Mesothelial cell of epicardium (in vitro differentiated cells): ENCODE measurements around the gene MAP3K9. TPM values are rescaled to one million over a fixed set of nuclear protein-coding genes. Genes with fewer than 3 reads are reported as not detected.

Experiments
- DNase-seq, 2 experiments: peaks; one replicate each; pipeline ENCODE4 v3.0.0; 2021; ENCODE audit warnings: low spot score in 2 of 2; ENCODE audit not compliant: unreplicated experiment in 2 of 2
- H3K27ac Mint-ChIP-seq: 2 replicates; pipeline ENCODE4 v1.8.0; 2021; ENCODE audit warnings: mixed read lengths
- H3K27me3 Mint-ChIP-seq: 2 replicates; pipeline ENCODE4 v1.8.0; 2021; ENCODE audit warnings: low read depth, mixed read lengths
- H3K36me3 Mint-ChIP-seq: 2 replicates; pipeline ENCODE4 v1.8.0; 2021; ENCODE audit warnings: mixed read lengths
- H3K4me1 Mint-ChIP-seq: 2 replicates; pipeline ENCODE4 v1.8.0; 2021; ENCODE audit warnings: mixed read lengths
- H3K4me3 Mint-ChIP-seq: 2 replicates; pipeline ENCODE4 v1.8.0; 2021; ENCODE audit warnings: mild to moderate bottlenecking, moderate library complexity, mixed read lengths
- H3K9me3 Mint-ChIP-seq: 2 replicates; pipeline ENCODE4 v1.8.0; 2021; ENCODE audit warnings: mixed read lengths
- total RNA-seq: library from RNA; stranded (reverse); gene quantifications from 3 replicates; pipeline ENCODE4 v1.2.1, GENCODE V29; 2021
- TF ChIP-seq, protein P1 (sequence below): fragments of 200-600 bp; sonication (generic); IDR thresholded peaks from one replicate; pipeline ENCODE4 v1.5.0; 2021; ENCODE audit warnings: antibody characterized with exemption; ENCODE audit not compliant: unreplicated experiment

Gene MAP3K9
- total RNA-seq, 1 donor from 2014 or later: 9.5 TPM

GRCh38 chr14:70789961-70790360 is 19.4 kb downstream of the MAP3K9 start:
- Mint-ChIP-seq H3K9me3 (no peaks in the 10 kb centered on the region), H3K27ac (no peak overlapping the region), H3K4me1 (peaks cover 7% of the 10 kb centered on the region), H3K27me3 (no peaks in the 10 kb centered on the region), H3K4me3 (no peak overlapping the region), H3K36me3 (peaks cover 4% of the 10 kb centered on the region)
- TF ChIP-seq, protein P1, sequence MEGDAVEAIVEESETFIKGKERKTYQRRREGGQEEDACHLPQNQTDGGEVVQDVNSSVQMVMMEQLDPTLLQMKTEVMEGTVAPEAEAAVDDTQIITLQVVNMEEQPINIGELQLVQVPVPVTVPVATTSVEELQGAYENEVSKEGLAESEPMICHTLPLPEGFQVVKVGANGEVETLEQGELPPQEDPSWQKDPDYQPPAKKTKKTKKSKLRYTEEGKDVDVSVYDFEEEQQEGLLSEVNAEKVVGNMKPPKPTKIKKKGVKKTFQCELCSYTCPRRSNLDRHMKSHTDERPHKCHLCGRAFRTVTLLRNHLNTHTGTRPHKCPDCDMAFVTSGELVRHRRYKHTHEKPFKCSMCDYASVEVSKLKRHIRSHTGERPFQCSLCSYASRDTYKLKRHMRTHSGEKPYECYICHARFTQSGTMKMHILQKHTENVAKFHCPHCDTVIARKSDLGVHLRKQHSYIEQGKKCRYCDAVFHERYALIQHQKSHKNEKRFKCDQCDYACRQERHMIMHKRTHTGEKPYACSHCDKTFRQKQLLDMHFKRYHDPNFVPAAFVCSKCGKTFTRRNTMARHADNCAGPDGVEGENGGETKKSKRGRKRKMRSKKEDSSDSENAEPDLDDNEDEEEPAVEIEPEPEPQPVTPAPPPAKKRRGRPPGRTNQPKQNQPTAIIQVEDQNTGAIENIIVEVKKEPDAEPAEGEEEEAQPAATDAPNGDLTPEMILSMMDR: no peak
- DNase-seq: no peak

DNA sequence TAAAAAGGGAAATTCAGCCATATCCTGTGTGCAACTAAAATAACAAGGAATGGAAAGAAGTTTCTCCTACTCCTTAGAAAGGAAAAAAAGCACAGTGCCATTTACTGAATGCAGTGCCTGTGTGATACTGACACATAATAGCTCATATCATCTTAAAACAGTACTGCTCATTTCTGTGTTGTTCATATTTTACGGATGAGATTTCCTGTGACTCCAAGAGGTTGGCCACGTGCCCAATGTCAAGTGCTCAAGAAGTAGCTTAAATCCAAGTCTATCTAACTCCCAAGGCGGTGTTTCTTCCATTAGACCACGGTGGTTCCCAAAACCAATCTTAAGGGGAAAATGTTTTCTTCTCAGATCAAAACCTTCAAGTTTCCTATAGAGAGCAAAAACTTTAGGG is 20.0 kb downstream of the MAP3K9 start:
- DNase-seq: no peak
- TF ChIP-seq, protein P1: no peak
- Mint-ChIP-seq H3K9me3 (no peaks in the 10 kb centered on the region), H3K27ac (no peak overlapping the region), H3K27me3 (no peaks in the 10 kb centered on the region), H3K4me1 (peaks cover 7% of the 10 kb centered on the region), H3K4me3 (no peak overlapping the region), H3K36me3 (peaks cover 4% of the 10 kb centered on the region)

- TF ChIP-seq, protein P1: no peak
- peaks cover 4% of the 10 kb centered on the region for H3K36me3 Mint-ChIP-seq
- no peak overlapping the region for H3K27ac Mint-ChIP-seq
- no peak overlapping the region for H3K4me3 Mint-ChIP-seq
- no peaks in the 10 kb centered on the region for H3K9me3 Mint-ChIP-seq
- H3K4me1 Mint-ChIP-seq: peaks cover 7% of the 10 kb centered on the region
- H3K27me3 Mint-ChIP-seq: no peaks in the 10 kb centered on the region
- no peak for DNase-seq
These were observed 20.4 kb downstream of the MAP3K9 start for GRCh38 chr14:70788898-70789297.

DNA sequence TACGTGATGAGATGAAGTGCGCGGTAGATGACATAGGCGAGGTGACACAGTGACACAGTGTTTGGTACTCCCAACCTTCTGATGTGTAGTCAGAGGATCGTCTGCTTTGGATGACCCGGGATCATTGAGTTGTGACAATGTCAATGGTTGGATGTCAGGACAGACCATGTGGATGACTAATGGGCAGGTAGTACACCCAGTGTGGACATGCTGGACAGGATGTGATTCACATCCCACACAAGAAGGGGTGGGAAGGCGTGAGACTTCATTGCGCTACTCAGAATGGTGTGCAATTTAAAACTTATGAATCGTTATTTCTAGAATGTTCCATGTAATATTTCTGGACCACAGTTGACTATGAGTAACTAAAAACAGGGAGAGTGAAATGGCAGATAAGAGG is 23.8 kb downstream of the MAP3K9 start:
- no peak overlapping the region for H3K27ac Mint-ChIP-seq
- no peak overlapping the region for H3K4me3 Mint-ChIP-seq
- TF ChIP-seq, protein P1: no peak
- H3K9me3 Mint-ChIP-seq: no peaks in the 10 kb centered on the region
- peaks cover 7% of the 10 kb centered on the region for H3K4me1 Mint-ChIP-seq
- no peaks in the 10 kb centered on the region for H3K27me3 Mint-ChIP-seq
- peaks cover 4% of the 10 kb centered on the region for H3K36me3 Mint-ChIP-seq
- no peak for DNase-seq

- TF ChIP-seq, protein P1: no peak
- Mint-ChIP-seq H3K36me3 (peaks cover 4% of the 10 kb centered on the region), H3K27me3 (no peaks in the 10 kb centered on the region), H3K9me3 (no peaks in the 10 kb centered on the region), H3K4me1 (peaks cover 7% of the 10 kb centered on the region), H3K27ac (no peak overlapping the region), H3K4me3 (no peak overlapping the region)
- no peak for DNase-seq
These were observed 24.4 kb downstream of the MAP3K9 start for GRCh38 chr14:70784886-70785285.

GRCh38 chr14:70782361-70782760 is 27.0 kb downstream of the MAP3K9 start:
- Mint-ChIP-seq H3K27ac (no peak overlapping the region), H3K4me3 (no peak overlapping the region), H3K36me3 (peaks cover 4% of the 10 kb centered on the region), H3K4me1 (no peaks in the 10 kb centered on the region), H3K27me3 (no peaks in the 10 kb centered on the region), H3K9me3 (no peaks in the 10 kb centered on the region)
- TF ChIP-seq, protein P1: no peak
- DNase-seq: no peak
